T-helper 2 cell (primary cell): ENCODE data around the gene ICE2.
A peak's percentile ranks its signal among the peaks of the same experiment; 100 is the strongest.
"Not testable (repeated sequence)": the region's sequence is repeated elsewhere in the genome, so short reads cannot be mapped to it uniquely, and the experiment has no call there.

Experiments
- DNase-seq, 5 experiments: peaks; one replicate each; pipeline versions ENCODE4 v3.0.0 to v3.0.0-alpha.2; 2012 to 2022

ICE2 gene

DNA sequence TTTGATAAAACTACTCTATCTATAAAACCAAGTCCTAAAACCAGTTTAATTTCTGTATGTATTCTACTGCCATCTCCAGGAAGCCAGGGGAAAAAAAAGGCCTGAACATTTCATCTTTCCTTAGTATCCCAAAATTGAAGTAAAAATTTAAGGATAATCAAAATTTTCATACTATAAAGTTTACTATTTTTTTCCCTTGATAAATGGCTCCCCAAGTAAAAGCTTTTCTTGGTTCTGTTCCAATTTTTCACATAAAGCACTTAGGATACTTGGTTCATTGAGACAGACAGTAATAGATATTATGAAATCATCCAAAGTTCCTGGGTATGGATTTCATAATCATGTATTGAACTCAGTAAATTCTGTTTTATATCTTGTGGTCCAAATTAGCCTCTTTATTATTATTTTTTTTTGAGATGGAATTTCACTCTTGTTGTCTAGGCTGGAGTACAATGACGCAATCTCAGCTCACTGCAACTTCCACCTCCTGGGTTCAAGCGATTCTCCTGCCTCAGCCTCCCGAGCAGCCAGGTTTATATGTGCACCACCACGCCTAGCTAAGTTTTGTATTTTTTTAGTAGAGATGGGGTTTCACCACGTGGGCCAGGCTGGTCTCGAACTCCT is 34.5 kb downstream of the ICE2 start:
- no peak for DNase-seq

DNA sequence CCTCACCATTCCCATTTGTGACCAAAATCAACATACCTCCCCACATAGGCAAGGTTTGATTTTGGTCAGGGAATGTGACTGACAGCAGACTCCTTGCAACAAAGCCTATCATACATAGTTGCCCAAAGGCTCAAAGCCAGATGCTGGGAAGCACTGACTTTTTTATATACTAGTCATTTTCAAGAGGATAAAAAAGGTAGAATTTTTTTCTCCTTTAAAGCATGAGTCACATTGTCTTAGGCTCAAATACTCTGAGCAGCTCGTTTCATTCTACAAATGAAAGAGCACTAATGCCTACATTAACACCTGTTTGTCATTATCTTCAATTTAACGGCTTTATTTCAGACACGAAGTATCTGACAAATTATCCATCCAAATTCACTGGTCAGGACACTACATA is 36.2 kb downstream of the ICE2 start:
- no peak for DNase-seq

DNA sequence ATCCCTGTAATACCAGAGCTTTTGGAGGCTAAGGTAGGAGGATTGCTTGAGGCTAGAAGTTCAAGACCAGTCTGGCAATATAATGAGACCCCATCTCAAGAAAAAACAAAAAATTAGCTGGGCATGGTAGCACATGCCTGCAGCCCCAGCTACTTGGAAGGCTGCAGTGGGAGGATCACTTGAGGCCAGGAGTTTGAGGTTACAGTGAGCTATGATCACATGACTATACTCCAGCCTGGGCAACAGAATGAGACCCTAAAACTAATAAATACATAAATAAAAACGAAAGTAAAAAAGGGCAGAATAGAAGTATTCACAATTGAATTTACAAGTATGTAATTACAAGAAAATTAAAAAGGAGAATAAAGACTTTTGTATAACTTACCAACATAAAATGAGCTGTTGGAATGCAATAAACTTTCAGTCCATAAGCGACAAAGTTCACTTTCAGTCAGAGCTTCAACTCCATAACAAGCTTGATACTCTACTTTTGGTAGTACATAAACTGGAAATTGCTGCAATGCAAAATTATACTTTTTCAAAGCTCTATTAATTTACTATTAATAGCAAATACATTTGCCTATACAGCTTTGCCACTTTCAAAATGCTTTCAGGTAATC is 36.8 kb downstream of the ICE2 start:
- no peak for DNase-seq

DNA sequence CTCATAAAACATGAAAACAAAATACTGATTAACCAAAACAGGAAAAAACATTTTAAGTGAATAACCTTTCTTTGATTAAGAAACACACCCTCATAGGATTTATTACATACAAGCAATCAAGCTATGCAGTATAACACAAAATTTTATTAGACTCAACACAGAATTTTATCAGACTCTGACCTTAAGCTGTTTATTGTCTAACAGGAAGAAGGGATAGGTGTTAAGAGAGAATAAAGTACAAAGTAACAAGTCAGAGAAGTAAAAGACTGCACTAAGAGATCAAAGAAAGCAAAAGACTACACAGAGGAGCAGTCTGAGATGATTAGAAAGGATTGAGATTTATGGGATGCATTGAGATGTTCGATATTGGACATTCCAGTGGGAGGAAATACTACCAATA is 37.6 kb downstream of the ICE2 start:
- DNase-seq = no peak

DNA sequence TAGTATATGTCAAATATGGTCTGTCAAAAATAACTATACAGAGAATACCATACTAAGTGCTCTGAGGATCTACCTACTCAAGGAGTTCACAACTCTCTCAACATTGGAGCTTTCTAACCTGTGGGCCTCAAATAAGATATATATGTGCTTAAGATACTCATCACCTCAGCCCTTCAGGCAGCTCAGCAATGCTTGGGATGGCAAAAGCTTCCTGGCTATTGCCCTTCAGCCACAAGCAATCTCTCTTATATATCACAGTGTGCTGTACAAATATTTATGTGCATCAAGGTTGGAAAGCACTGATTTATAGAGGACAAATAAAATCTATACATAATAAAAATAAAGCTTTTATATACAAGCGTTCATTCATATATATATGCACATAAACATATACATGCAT is 40.3 kb downstream of the ICE2 start:
- no peak for DNase-seq

DNA sequence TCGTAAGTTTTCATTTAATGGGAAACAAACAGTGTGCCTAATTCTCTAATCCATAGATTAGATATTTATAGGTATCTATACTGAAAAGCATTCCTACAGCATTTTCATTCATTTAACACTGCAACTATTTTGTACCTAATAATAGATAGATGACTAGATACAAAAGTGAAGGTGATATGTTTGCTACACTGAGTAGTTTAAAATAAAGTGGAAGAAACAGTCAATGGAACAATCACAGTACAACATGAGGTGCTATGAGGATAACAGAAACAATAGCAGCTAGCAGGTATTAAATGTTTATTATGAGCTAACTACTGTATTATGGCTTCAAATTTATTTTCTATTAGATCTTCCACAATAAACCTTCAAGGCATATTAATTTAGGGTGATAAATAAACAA is 50.0 kb downstream of the ICE2 start:
- no peak for DNase-seq

DNA sequence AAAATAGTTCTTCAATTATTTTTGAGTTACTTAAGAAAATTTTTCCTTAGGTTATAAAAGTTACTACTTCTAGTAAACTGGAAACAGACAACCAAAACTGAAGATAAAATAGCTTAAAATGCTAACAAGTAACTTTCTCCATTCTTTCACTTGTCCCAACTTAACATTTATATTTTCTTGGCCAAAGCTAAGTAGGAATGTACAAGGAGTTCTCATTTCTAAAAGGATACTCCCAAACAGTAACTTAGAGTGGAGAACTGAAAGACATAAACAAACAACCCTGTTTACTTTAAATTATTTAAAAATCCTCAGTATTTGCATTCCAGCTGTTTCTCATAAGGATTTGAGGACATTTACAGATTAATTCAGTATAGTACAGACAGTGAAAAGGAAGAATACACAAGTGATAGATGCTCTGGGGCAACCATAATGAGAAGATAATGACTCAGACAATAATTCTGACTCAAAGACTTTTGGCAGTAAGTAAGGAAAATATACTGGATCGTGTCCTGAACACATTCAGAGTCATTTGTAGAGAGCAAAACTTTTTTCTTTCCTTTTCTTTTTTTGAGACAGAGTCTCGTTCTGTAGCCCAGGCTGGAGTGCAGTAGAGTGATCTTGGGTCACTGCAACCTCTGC is 52.0 kb downstream of the ICE2 start:
- DNase-seq = no peak

DNA sequence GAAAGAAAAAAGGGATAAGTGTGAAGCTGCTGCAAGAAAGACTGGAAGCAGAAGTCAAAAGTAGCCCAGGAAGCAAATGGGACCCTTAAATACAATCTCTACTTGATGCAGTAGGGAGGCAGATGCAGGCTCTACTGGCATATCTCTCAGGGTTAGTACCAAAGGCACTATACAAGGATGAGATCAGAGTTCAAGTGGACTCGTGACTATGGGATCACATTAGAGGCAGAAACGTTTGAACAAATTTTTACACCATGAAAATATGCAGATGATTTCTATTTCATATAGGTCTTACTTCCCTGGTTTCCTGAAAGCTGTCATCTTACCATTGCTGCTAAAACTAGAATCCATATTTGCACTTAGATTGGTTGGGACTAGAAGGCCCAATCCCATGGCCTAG is 53.5 kb downstream of the ICE2 start:
- DNase-seq = no peak

DNA sequence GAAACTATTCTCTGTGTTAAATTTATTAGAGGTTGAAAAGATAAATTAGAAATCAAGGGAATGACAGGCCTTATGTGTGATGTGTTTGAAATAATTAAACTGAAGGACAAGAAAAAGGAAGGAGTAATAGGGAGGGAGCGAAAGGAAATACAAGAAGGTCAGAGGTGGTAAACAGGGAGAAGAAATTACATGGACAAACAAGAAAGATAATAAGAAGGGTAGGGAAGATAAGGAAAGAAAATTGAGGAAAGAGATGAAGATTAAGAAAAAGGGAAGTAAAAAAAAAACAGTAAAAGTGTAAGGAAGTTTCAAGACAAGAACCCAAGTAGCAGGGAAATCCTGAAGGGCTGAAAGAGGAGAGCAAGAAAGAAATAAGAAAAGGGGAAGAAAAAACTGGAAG is 54.9 kb downstream of the ICE2 start:
- DNase-seq = no peak

DNA sequence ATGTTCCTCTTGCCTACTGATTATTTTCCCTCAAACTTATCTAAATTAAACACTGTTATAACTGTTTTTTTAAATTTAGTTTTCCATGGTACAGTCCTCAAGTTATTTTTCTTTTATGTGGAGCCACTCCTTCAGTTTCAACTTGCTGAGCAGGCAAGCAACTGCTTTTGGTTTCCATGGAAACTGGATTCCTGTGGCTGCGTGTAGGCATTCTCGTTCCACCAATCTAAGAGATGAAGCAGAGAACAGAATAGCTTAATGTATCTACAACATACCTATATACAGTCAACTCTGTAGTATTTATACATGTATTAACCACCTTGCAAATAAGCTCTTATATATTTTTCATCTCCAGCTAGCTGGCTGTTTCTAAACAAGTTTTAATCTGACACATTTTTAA is 55.4 kb downstream of the ICE2 start:
- peak in 1 of 5 experiments; percentile 44 for DNase-seq

DNA sequence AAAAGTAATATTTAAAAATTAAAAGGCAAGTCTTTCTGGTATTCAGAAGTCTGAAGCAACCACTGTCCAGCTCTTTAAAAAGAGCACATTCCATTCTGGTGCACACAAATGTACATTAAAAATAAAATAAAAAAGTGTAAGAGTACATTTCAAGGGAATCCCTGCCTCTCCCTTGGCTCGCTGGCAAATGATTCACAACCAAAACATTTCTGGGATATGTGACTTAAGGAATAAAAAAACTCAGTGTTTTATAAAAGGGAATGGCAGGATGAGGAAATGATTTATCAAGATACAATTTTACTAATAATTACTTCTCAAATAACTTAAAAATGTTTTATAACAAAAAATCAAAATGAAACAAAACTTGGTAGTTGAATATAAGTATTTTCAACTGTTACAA is 57.4 kb downstream of the ICE2 start:
- no peak for DNase-seq

DNA sequence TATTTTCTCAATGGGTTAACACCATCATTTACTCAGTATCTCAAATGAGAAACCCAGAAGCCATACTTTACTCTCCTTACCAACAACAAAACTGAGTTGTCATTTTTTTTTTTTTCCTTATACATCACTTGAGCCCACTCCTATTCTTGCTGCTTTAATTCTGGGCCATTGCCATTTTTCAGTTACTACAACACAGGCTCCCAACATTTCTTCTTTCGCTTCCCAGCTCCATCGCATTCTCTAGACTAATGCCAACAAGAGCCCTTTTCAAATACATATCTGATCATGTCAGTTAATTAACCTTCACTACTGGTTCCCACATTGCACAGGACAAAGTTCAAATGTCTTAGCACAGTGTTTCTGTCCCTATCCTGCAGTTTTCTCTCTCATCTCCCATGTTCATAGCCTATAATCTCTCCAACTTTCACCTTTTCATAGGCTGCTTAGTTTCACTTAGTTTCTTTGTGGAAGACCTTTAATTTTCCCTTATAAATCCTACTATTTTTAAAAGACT is 58.7 kb downstream of the ICE2 start:
- no peak for DNase-seq

DNA sequence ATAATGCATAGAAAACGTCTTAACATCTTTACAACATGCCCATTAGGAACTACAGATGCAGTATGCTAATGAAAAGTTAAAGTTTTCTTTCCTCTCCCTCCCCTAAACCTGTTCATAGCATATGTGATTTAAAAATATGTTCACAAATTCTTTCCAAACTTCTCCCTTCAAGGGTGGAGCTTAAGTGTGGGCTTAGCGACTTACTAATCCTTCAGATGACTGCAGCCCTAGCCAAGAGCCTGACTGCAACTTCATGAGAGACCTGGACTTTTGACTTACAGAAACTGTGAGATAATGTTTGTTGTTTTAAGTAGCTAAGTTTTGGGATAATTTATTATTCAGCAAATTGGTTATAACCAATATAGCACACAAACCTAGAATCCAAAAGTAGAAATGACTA is 59.2 kb downstream of the ICE2 start:
- DNase-seq = no peak

DNA sequence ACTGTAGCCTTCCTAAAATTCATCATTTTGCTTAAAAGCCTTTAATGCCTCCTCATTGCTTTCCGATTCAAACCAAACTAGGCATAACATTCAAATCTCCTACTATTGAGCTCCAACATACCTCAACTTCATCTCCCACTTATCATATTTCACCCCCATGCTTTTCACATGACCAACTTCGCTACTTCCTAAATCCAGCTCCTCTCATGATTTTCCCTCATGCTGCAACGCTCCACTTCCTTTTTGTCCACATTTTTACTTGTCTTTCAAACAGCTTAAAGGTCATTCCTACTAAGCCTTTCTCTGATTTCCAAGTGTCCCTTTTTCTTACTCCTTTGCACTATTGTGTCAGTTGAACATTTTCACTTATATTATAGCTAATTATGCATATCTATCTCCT is 60.8 kb downstream of the ICE2 start:
- DNase-seq = no peak

DNA sequence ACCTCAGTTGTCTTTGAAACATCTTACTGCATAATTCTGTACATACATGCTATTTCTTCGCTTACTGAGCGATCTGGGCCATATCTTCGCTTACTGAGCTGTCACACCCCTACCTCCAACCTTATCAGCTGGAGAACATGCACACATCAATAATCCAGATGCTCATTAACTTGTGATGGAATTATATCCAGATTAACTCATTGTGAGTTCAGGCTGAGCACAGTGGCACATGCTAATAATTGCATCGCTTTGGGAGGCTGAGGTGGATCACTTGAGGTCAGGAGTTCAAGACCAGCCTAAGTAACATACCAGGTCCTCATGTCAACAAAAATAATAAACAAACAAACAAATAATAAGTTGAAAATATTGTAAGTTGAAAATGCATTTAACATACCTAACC is 61.8 kb downstream of the ICE2 start:
- DNase-seq = no peak

DNA sequence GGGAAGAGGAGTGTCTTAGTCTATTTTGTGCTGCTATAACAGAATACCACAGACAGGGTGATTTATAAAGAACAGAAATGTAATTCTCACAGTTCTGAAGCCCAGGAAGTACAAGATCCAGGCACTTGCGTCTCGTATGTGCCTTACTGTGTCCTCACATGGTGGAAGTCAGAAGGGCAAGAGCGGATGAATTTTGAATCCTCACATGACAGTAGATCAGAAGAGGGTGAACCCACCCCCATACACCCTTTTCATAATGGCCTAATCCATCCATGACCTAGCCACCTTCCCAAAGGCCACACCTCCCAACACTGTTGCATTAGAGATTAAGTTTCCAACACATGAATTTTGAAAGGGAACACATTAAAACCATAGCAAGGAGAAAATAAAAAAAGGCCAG is 62.5 kb downstream of the ICE2 start:
- no peak for DNase-seq

DNA sequence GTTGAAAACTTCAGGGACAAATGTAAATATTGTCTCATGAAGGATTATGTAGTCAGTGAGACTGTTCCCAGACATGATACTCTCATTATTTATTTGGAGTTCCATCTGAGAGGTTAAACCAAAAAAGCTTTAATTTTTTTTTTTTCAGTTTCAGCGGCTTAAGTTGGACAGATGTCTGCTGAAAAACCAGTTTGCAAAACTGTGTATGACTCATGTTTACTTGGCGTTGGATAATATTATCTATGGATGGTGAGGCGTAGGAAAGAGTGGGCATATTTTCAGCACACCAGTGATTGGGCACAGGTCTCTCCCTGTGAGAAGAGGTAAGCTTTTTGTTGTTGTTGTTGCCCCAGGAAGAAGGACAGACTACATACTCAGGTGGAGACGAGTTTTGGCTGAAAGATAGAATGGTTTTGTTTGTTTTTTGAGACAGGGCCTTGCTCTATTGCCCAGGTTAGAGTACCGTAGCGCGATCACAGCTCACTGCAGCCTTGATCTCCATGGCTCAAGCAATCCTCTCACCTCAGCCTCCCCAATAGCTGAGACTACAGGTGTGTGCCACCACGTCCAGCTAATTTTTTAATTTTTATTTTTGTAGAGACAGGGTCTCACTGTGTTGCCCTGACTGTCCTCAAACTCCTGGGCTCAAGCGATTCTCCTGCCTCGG is 64.8 kb downstream of the ICE2 start:
- DNase-seq = no peak

DNA sequence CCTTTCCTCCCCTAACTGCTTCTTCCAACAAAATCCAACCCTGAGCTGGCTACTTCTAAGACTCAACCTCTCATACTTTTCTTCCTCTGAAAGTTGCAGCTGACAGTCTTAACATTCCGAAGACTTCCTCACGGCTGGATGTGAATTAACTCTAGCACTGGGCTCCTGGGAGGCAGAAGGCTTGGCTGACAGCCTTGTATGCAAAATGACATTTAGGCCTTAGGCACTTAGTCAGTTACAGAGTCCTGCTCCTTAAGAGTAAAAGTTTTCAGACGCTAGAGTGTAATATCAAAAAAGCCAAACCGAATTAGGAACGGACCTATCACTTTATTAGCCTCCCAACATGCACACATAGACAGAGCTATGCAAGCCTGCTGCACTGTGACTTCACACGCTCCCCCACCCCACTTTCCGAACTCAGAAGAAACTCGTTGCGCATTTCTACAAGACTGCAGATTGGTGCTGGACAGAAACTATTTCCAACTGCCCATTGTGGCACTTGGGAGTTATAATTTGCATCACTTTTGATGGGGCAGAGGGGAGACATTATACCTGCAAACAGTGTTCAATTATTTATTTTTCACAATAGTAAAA is 65.6 kb downstream of the ICE2 start:
- no peak for DNase-seq

DNA sequence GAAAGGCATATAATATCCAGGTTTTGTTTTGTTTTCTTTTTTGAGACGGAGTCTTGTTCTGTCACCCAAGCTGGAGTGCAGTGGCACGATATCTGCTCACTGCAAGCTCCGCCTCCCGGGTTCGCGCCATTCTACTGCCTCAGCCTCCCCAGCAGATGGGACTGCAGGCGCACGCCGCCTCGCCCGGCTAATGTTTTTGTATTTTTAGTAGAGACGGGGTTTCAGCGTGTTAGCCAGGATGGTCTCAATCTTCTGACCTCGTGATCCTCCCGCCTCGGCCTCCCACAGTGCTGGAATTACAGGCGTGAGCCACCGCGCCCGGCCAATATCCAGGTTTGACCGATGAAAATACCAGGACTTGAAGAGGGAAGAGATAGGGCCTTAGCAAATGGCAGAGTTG is 66.1 kb downstream of the ICE2 start:
- not testable (repeated sequence) for DNase-seq

DNA sequence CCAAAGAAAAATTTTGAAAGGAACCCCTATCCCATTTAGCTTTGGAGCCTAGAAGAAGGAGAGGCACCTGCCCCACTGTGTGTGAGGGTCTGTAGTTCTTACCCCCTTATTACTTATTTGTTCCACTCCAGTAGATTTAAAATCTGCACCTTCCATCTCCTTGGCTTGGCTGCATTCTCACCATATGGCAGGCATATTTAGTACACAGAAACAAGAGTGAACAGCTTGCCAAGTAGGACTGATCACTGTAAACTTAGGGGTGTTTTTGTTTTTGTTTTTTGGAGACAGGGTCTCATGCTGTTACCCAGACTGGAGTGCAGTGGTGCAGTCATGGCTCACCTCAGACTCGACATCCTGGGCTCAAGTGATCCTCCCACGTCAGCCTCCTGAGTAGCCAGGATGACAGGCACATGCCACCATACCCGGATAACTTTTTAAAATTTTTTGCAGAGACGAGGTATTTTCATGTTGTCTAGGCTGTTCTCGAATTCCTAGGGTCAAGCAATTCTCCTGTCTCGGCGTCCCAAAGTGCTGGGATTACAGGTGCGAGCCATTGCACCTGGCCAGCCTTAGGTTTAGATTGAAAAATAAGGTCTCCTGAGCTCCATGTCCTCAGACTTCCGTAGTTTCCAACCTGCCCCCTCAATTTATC is 67.0 kb downstream of the ICE2 start:
- DNase-seq = no peak

DNA sequence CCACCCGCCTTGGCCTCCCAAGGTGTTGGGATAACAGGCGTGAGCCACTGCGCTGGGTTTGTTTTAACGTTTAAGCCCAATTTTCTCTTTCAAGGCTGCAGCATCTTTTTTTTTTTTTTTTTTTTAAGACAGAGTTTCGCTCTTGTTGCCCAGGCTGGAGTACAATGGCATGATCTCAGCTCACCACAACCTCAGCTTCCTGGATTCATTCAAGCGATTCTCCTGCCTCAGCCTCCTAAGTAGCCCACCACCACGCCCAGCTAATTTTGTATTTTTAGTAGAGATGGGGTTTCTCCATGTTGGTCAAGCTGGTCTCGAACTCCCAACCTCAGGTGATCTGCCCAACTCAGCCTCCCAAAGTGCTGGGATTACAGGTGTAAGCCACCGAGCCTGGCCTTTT is 68.6 kb downstream of the ICE2 start:
- peak in 1 of 5 experiments; percentile 23 for DNase-seq

DNA sequence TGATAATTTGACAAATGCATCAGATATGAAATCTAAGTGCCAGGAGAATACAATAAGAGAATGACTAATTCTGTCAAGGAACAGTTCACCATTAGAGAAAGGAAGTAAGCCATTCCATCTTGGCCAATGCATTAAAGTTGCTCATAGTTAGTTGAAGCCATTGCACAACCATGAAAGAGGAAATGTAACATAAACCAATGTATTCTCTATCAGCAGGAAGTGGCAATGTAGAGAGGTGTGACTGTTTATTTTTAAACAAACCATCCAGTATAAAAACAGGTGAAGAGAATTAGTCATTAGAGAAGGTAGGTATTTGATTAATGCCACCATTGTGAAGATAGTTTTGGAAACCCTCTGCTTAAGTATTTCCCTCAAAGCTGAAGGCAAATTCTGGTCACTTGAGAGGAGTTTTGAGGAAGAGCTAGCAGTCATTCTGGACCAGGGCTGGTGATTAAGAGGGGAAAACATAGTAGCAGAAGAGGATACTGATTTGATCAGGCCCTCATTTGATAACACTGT is 70.4 kb downstream of the ICE2 start:
- DNase-seq = peak in 2 of 5 experiments; percentile 23 to 80

DNA sequence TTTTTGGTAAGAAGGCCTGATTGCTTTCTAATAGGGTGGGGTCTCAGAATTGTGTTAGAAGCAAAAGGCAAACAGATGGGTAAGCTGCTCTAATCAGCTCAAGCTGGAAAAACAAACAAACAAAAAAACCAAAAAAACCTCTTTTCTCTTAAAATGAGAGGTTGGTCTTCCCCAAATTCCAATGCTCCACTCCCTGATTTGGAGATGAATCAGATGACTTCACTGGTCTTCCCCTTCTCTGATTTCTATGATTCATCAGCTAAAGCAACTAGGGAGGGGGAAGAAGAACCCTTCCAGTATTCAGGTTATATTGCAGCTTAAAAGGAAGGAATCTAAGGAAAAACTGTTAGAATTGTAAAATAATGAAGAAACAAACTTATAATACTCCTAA is 71.5 kb downstream of the ICE2 start:
- DNase-seq = no peak
